Measurements from ENCODE around the gene EXOSC9.
A peak's percentile ranks its signal among the peaks of the same experiment; 100 is the strongest.

DNA sequence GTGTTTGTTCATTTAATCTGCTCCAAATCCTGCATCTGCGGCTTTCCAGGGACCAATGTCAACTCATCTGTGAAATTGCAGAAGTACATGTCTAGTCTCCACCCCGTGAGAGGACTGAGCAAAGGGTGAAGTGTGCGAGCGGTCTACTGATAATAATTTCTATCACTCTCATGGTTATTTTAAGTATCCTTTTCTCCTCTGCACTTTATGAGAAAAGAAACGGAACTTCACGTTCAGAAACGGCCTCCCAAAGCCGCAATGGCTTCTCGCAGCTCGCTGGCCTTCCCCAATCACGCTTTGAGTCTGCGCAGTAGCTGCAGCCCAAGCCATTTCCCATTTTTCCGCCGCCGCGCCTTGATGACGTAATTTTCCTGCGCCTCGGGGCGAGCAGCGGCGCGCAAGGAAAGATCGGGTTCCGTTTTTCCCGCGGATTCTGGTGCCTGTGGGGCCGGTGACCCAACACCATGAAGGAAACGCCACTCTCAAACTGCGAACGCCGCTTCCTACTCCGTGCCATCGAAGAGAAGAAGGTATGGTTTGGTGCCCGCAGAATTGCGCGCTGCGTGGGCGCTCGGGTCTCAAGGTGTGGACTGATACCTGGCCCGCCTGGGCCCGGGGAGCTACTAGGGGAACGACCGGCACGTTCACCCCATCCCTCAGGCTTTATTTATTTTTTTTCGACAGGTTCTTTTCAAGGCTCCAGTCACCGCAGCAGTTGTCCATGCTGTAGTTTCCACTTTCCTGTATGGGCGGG, at the start of gene EXOSC9:
- TF ChIP-seq KDM1A (IDR thresholded peaks at IDR 0.05; ENCODE audit: borderline replicate concordance) = no peak
- TF ChIP-seq, protein P1, sequence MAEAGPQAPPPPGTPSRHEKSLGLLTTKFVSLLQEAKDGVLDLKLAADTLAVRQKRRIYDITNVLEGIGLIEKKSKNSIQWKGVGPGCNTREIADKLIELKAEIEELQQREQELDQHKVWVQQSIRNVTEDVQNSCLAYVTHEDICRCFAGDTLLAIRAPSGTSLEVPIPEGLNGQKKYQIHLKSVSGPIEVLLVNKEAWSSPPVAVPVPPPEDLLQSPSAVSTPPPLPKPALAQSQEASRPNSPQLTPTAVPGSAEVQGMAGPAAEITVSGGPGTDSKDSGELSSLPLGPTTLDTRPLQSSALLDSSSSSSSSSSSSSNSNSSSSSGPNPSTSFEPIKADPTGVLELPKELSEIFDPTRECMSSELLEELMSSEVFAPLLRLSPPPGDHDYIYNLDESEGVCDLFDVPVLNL (IDR thresholded peaks at IDR 0.05; ENCODE audit: low read depth, low read length) = peak; percentile 74

Data from GM12878 (cell line).